NCI-H345 (cell line): ENCODE data around the gene E2F2.
"Not testable (repeated sequence)": the region's sequence is repeated elsewhere in the genome, so short reads cannot be mapped to it uniquely, and the experiment has no call there.

Experiments used
- DNase-seq: peaks from one replicate; lab custom pipeline; 2025; lab: John Stamatoyannopoulos, UW

E2F2 gene

GRCh38 chr1:23524716-23525401, 6.2 kb downstream of the E2F2 start:
- DNase-seq, result peak; percentile 96

DNA sequence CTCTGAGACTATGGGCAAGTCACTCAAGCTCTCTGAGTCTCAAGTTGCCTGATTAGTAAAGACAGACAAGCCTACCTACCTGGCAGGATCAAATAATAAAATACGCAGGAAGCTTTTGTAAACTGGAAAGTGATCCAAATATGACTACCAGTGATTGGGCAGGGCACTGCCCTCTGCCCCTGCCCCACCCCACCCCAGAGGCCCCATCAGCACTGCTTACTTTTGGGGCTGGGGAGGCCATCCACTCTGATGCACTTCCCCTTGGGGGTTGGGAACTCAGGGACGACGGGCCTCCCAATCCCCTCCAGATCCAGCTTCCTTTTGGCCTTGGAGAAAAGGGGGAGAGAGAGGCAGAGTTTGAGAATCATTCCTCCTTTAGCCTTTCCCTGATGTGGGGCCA, 6.9 kb downstream of the E2F2 start:
- no peak for DNase-seq

- no peak for DNase-seq
Observed at GRCh38 chr1:23522244-23522982, 8.6 kb downstream of the E2F2 start.

- DNase-seq, result no peak
Observed at GRCh38 chr1:23521588-23521987, 9.4 kb downstream of the E2F2 start.

GRCh38 chr1:23517581-23517980, 13.5 kb downstream of the E2F2 start:
- DNase-seq, result no peak

GRCh38 chr1:23515905-23516304, 15.1 kb downstream of the E2F2 start:
- no peak for DNase-seq

DNA sequence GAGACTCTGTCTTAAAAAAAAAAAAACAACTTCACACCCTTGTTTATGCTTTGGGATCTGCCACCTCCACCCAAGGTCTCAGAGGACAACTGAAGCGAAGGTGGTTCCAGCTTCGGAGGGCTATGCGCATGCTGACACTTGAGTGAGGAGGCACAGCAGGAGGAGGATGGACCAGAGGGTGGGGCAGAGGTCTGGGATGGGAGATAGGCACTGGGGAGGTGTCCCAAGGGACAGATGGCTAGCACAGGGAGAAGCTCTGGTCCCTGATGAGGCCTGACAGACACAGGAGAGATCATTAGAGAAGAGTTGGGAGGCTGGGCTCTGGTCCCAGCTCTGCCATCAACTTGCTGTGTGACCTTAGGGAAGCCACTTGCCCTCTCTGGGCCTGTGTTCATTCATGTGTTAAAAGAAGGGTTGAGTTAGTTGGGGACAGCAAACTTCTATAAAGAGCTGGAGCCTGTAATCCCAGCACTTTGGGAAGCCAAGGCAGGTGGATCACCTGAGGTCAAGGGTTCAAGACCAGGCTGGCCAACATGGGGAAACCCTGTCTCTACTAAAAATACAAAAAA, 16.8 kb downstream of the E2F2 start:
- DNase-seq, result no peak

DNA sequence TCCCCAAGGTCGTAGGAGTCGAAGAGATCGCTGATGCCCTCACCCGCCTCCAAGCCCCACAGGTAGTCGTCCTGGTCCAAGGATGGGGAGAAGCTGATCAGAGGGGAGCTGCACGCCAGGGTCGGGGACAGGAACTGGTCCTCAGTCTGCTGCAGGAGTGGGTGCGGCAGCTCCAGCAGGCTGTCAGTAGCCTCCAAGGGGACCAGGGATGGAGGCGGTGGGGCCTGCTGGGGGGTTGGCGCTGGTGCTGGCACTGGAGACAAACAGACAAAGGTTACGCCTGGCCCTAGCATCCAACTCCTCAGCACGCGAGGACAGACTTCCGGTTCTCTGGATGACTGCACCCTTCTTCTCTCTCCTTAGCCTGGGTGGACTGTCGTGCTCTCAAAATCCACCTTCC, 21.1 kb downstream of the E2F2 start:
- DNase-seq, result no peak

DNA sequence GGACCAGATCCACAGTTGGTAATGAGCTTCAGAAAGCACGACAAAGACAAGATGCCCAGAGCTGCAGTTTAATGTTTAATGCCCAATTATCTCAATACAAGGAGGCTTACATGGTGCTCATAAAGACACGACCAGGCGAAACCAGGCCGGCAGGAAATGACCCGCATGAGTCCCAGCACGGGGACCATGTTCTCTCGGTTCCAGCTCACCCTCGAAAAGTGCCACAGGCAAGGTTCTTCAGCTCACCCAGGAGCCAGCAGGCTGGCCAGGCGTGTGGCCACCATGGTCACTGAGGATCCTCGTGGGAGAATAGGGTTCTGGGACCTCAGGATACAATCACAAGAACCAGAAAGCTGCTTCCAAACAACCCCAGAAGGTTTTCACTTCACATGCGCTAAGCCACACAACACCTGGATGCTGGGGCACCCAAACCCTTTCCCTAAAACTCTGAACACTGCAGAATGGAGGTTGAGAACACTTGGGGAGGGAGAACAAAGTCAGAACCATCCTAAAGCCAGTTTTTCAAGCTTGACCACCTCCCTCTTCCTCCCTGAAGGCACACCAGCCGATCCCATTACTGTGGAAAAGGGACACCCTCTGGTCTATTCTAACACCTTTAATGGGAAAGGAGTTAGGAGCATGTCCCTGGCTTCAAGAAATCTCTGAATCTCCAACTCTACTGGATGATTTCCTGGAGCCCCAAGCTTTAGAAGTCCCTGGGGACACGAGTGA, 24.5 kb downstream of the E2F2 start:
- no peak for DNase-seq

GRCh38 chr1:23505851-23506250, 25.2 kb downstream of the E2F2 start:
- DNase-seq, result no peak

GRCh38 chr1:23504156-23504555, 26.9 kb downstream of the E2F2 start:
- not testable (repeated sequence) for DNase-seq

GRCh38 chr1:23502951-23503350, 28.1 kb downstream of the E2F2 start:
- no peak for DNase-seq

- DNase-seq, result no peak
Observed at GRCh38 chr1:23500466-23500865, 30.6 kb downstream of the E2F2 start.

GRCh38 chr1:23497777-23498439, 33.1 kb downstream of the E2F2 start:
- DNase-seq, result no peak

- no peak for DNase-seq
Observed at GRCh38 chr1:23496490-23497181, 34.4 kb downstream of the E2F2 start.

- not testable (repeated sequence) for DNase-seq
Observed at GRCh38 chr1:23494836-23495235, 36.2 kb downstream of the E2F2 start.

- not testable (repeated sequence) for DNase-seq
Observed at GRCh38 chr1:23492776-23493175, 38.3 kb downstream of the E2F2 start.

DNA sequence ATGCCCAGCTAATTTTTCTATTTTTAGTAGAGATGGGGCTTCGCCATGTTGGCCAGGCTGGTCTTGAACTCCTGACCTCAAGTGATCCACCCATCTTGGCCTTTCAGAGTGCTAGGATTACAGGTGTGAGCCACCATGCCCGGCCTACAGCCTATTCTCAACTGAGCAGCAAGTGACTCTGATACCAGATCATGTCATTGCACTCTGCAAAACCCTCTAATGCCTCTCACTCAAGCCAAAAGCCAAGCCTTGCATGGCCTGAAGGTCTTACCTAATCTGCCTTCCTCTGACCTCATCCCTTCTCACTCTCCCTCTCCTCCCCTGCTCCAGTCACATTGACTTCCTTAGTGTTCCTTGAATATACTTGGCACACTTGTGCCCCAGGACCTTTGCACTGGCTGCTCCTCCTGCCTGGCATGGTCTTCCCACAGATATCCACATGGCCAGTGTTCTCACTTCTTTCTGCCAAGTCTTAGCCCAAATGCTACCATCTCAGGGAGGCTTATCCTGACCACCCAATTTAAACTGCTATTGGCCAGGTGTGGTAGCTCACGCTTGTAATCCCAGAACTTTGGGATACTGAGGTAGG, 38.8 kb downstream of the E2F2 start:
- DNase-seq, result no peak

DNA sequence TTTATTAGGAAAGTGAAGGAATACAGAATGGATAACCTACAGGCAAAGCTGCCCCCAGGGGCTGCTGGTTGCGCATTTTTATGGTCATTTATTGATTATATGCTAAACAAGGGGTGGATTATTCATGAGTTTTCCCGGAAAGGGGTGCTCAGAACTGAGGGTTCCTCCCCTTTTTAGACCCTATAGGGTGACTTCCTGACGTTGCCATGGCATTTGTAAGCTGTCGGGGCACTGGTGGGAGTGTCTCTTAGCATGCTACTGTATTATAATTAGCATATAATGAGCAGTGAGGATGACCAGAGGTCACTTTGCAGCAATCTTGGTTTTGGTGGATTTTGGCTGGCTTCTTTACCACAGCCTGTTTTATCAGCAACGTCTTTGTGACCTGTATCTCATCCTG, 41.2 kb downstream of the E2F2 start:
- no peak for DNase-seq

- no peak for DNase-seq
Observed at GRCh38 chr1:23485002-23485332, 46.1 kb downstream of the E2F2 start.
